NCI-H2196 (cell line): ENCODE measurements around the gene RBM4B.

Experiments used
- DNase-seq: peaks from one replicate; lab custom pipeline; 2025; ENCODE audit not compliant: unreplicated experiment; lab: John Stamatoyannopoulos, UW

RBM4B gene

DNA sequence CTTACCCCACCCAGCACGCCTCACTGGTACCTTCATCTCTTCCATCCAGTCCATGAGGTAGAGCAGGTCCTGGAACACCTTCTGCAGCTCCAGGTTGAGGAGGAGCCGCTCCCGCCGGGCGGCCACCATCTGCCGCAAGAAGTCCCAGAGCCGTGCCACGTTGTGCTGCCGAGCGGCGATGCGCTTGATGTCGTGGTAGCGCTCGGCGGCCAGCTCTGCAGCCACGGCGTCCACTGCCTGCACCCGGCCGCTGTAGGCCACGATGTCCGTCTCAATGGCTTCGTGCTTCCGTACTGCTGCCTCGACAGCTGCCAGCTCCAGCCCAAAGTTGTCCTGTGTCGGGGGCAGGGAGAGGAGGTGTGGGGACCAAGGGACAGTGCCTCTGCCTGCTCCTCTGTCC is 29.8 kb upstream of the RBM4B start:
- no peak for DNase-seq

DNA sequence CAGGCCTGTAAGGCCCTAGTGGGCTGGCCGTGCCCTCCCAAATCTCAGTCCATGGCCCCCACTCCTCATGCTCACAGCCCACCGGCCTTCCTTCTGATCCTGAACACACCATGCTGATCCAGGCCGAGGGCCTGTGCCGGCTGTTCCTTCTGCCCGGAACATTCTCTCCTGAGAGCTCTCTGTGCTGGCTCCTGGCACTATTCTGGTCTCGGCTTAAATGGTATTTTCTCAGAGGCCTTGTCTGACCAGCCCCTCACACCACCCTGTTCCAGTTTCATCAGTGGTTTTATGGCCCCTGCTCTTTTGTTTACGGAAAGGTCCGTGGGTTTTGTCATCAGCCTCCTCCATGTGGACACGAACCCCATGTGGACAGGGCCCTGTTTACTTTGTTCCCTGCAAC is 29.3 kb upstream of the RBM4B start:
- no peak for DNase-seq

DNA sequence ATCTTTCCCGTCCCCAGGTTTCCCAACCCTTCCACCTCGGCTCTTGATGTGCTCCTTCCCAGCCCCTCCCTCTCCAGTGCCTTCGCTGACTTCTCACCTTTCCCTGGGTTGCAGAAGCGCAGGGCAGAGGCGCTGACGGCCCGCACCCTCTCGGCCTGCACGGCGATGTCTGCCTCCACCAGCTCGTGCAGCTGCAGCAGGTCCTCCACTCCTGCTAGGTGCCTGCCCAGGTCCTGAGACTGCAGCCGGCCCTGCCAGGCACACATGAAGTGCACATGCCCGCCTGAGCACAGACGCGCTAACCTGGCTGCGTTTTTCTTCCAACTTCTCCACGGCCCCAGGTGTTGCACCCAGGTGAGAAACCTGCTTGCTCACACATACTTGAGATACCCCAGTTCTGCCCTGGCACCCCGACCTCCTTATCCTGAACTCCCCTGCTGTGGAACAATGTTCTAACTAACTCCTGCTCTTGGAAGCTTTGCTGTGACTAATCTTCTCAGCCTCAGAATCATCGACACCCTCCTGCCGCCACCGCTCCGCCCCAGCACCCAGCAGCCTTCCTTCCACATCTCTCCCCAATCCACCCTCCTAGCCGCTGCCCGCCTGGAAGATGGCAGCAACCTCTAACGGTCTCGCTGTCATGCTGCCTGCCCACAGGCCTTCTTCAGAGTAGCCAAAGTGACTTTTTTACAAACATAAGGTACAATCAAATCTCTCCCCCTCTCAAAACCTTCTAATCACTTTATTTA is 28.1 kb upstream of the RBM4B start:
- DNase-seq, result no peak

DNA sequence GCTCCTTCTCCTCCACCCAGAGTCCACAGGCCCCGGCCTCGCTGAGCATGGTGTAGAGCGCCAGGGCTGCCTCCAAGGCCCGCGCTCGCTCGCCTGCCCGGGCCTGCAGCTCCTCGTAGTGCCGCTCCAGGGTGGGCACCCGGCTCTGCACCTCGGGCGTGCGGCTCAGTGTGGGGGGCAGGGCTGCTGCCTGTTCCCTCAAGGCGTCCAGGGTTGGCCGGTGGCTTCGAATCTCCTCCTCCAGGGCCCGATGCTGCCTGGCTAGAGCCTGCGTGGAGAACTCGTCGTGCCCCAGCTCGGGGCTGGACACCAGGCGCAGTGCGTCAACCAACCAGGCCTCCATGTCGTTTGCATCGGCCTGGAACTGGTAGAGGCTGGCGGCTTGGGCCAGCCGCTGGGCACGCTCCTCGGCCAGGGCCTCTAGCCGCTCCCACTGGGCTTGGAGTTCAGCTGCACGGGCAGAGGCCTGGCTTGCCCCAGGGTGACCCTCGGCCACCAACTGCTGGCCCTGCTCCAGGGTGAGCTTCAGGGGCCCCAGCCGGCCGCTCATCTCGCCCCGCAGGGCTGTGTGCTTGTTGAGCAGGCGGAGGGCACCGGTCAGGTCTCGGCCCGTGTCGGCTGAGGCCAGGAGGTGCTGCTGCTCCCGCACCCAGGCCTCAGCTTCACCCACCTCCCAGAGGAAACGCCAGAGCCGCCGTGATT is 27.1 kb upstream of the RBM4B start:
- DNase-seq, result no peak

DNA sequence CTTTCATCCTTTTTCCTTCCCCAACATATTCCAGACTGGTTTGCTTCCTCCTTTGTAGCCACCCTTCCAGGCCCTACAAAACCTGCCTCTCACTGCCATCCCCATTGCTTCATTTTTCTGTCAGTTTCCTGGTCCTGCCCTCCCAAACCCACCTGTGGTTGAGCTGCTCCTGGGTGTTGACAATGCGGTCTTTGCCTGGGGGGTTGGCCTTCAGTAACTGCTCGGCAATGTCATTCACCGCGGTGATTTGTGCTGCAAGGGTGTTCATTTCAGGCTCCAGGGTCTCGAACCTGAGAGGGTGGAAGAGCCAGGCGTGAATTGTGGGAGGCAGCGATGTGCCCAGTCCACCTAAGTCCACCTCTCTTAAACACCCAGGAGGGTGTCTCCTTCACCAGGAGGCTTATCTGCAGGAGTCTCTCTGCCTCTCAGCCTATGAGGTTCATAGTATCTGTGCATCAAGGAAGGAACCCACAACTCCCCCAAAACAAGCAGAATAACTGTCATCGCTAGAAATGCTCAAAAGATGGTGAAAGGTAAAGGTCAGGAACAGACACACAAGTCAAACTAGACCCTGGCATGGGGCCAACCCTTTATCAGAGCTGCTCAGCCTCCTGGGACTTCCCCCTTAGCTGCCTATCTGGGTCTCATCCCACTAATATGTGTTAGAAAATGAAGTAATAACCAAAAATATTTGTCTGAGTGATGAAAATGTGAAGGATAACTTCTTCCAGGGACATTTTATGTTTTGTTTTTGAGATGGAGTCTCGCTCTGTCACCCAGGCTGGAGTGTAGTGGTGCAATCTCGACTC is 23.9 kb upstream of the RBM4B start:
- peak; percentile 15 for DNase-seq

DNA sequence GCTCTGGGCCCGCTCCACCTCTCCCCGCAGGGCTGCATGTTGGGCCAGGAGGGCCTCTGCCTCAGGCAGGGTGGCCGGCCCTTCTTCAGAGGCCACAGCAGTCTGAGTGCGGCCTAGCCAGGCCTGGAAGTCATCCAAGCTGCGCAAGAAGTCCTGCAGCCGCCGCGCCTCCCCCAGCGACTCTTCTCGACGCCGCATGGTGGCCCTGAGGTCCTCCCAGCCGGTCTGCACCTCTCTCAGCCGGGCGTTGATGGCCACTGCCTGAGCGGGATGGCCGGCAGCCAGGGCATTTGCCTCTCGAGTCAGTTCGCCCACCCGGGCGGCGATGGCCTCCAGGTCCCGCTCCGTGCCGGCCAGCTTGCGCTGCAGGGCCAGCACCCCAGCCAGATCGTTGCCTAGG is 23.1 kb upstream of the RBM4B start:
- no peak for DNase-seq

DNA sequence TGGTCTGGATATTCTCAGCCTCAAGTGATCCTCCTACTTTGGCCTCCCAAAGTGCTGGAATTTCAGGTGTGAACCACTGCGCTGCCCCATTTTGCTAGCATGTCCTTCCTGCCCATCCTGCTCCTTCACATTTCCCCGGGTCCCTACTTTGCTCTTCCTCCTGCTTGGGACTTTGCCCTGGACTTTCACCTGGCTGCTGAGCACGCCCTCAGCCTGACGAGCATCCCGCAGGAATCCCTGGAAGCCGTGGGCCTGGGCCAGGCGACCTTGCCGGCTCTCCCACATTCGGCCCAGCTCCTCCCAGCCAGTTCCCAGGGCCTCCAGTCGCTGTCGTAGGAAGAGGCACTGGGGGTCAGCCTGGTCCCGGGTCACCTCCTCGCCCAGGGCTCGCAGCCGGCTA is 22.6 kb upstream of the RBM4B start:
- DNase-seq, result no peak

DNA sequence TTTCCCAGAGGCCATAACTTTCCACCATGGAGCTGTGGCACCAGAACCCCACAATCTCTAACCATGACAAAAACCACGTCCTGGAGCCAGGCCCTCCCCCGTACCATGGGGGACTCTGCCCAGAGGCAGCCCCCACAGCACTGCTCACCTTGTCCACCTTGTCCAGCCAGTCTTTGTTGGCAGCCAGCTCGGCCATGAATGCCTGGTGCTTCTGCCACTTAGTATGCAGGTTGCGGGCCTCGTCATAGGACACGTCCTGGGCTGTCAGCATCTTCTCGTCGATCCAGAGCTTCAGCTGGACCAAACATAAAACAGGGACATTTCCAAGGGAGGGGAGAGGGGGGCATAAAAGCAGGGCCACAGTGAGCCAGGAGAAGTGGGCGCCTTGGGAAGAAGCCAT is 20.8 kb upstream of the RBM4B start:
- DNase-seq, result no peak

DNA sequence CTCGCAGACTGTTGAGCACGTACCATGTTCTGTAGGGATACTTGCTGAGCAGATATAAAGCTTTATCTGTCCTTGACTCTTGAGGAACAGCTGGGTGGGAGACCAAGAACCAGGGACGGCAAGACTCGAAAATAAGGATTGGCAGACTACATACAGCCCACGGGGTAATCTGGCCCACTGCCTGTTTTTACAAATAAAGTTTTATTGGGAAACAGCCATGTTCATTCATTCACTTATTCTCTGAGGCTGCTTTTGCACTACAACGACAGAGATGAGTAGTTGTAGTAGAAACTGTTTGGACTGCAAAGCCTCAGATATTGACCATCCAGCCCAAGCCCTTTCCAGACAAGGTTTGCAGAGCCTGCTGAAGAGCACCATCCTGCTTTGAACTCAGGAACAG is 20.3 kb upstream of the RBM4B start:
- no peak for DNase-seq

DNA sequence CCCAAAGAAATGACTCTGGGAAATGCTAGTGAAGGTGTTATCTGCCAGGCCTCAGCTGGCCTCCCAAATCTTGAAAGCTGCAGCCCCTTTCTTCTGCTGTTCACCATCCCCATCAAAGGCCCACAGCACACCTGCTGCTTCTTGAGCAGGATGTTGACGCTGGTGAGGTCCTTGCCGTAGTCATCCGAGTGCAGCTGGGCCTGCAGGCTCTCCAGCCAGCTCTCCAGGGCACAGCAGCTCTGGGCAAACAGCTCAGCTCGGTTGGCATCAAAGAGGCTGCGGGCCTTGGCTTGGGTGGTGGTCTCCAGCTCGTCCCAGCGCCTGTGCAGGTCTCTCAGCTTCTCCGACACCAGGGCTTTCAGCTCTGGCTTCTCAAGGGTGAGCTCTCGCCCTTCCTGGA is 18.5 kb upstream of the RBM4B start:
- DNase-seq, result no peak

DNA sequence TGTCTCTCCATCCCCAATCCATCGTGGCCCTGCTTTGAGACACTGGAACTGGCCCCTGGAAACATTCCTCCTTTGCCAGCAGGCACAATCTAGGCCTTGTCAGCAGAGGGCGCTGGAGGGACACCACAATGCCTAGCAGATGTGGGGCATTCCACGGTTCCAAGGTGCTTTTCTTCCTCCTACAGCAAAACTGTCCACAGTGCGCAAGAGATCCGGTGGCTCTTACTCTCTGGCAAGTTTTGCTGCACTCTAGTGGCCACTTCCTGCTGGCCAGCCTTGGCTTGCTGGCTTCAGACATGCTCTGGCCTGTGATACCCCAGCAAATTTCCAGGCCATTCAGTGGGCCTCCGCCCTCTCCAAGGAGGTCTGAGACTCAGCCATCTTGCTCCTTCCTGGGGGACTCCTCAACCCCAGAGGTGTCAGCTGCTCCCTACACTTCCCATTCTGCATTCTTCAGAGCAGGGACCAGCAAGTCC is 17.1 kb upstream of the RBM4B start:
- peak; percentile 94 for DNase-seq

DNA sequence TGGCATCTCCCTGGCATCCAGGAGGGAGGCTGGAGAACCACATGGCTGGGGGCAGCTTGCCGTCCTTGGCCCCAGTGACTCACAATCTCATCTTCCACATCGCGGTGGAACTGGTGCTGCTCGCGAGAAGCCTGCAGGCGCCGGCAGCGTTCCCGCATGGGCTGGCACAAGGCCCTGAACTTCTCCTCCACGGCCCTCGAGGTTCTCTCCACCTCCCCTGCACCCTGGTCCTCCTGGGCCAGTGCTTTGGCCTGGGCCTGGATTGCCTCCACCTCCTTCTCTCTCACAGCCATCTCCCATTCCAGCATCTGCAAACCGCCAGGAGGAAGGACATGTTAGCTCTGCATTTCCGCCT is 16.3 kb upstream of the RBM4B start:
- no peak for DNase-seq

DNA sequence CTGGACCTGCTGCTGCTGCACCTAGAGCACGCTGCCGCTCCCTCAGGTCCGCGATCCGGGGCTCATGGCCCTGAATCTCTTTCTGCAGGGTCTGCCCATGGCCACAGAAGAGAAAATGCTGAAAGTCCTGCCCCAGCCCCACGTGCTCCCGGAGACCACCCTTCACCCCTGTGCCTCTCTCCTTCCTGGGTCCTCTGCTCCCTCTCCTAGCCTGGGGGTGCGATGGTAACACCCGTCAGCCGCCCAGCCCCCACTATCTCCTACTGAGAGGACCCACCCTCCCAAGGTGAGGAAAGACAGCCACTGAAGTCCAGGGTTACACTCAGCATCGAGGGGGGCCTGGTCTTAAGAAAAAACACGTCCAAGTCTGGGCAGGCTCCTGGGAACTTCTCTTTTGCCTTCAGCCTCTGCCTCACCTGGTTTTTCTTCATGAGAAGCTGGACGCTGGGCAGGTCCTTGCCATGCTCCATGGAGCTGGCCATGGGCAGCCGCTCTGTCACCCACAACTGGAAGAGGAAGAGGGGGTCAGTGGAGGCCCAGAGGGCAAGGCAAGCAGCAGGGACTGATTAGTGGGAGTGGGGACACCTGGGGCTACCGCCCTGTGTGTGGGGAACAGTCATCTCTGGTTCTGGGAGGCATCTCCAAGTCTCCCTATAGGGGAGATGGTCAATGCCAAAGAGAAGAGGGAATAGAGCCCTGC is 15.8 kb upstream of the RBM4B start:
- DNase-seq, result no peak

DNA sequence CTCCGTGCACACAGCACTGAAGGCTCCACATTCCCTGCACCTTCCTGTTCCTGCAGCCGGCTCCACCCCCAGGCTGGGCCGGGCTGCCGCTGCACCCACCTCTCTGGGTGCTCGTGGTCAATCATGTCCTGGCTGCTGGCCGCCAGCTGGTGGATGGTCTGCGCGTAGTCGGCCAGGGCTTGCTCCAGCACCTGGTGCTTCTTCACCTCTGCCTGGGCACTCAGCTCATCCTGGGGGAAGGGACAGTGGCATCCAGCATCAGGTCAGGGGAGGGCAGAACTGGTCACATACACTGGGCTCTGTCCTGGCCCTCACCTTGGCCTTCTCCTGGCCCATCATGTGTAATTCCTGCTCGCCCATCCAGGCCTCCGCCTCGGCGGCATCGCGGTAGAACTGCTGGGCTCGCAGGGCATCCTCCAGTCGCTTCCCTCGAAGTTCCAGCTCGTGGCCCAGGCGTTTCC is 15.2 kb upstream of the RBM4B start:
- DNase-seq, result no peak

DNA sequence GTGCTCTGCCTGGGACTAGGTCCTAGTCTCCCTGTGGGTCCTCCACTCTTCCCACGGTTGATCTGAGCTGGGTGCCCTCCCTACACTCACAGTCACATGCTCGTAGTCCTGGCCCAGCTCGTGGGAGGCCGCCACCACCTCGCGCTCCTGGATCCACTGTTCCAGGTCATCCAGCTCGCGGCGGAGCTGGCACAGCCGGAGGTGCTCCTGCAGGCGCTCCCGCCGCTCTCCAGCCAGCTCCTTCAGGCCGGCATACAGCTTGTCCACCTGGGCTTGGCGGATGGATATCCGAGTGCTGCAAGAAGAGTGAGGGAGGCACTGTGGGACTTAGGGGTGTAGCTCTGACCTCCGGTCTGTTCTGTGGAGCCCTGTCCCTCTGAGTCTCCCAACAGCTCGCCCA is 14.8 kb upstream of the RBM4B start:
- DNase-seq, result no peak

DNA sequence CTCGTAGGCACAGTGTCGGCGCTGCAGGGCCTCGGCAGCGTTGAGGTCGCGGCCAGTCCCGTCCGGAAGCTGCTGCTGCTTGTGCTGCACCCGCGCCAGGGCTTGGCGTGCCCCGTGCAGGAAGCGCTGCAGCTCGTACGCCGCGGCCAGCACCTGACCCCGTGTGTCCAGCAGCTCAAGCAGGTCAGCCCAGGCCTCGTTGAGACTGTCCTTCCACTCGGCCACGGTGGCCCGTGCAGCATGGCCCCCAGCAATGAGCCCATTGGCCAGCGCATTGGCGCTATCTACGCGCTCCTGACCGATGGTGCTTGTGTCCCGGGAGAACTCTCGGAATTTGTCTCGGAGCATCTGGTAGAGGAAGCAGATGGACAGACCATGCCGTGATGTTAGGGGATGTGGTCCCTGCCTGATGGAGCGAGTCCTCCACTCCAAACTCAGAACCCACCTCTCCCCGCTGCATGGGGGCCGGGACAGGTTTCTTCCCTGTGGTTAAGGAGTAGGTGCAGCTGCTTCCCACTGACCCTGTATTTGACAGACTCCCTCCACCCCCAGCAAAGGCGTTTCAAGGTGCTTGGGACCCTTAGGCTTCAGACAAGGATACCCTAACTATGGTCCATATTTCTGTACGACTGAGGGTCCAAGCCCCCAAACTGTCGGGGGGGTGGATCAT is 13.8 kb upstream of the RBM4B start:
- no peak for DNase-seq

DNA sequence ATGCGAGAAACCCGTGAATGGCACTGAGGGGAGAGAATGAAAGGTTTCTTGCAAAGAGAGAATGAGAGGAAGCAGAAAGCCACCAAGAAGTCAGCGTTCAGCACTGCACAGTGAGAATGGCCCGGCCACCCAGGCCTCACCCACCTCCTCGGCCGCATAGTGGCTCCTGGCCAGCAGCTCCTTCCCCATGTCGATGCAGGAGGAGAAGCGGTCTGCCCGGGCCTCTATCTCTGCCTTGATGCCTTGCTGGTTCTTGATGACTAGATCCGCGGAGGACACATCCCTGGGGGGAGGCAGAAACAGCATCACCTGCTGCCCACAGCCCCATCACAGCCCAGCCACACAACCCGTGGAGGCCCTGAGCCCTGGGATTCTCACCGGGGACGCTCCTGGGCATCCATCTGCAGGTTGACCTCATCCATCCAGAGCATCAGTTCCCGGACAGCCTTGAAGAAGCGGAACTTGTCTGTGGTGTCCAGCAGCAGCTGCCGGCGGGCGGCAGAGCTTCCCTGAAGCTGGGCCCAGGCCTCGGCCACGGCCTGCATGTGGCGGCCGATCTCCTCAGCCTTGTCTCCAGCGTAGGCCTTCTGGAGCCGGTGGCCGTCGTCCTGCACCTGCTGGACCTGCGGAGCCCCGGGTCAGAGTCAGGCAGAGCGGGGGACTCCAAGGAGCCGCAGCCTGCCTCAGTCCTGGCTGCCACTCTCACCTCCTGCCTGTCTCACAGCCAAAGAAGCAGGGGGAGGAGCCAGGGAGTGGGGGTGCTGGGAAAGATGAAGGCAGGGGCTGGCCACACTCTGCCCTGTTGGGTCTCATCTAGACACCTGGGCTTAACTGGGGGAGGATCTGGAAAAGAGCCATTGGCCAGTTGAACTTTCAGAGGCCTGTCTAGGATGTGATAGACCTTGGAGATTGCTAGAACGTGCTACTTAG is 12.2 kb upstream of the RBM4B start:
- no peak for DNase-seq

DNA sequence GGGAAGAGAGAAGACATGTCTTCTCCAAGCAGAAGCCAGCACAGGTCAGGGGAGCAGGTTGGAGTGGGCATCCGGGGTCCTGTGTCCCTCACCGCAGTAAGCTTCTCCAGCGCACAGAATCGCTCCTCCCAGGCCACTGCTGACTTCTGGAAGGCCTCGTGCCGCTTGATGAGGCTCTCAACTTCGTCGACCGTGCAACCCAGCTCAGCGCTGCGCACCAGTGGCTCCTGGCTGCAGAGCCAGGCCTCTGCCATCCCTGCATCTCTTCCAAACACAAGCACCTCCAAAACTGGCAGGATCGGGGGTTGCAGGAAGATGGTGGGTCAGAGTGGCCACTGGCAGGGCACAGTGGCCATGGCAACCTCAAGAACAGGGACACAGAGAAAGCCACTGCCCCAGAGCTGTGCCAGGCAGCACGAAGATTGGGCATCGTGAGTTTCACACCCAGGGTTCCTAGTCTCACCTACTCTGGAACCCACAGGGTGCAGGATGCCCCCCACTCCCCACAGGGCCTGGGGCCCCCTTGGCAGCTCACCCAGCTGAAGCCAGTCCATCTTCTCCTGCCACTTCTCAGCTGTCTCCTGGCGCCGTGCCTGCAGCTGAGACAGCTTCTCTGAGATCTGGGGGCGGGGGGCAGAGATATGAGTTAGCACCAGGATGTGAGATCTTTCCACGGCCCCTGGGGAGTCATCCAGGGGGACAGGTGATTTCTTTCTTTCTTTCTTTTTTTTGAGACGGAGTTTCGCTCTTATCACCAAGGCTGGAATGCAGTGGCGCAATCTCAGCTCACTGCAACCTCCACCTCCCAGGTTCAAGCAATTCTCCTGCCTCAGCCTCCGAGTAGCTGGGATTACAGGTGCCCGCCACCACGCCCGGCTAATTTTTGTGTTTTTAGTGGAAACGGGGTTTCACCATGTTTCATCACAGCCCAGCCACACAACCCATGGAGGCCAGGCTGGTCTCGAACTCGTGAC is 11.2 kb upstream of the RBM4B start:
- no peak for DNase-seq
